Measurements from ENCODE around the gene MAST2.
"Not testable (repeated sequence)": the region's sequence is repeated elsewhere in the genome, so short reads cannot be mapped to it uniquely, and the experiment has no call there.

The MAST2 gene

GRCh38 chr1:45926330-45926729 is 122.9 kb downstream of the MAST2 start:
- no peak for DNase-seq
- H3K4me3 Mint-ChIP-seq: no peak overlapping the region
- H3K4me1 Mint-ChIP-seq: peaks cover 11% of the 10 kb centered on the region
- H3K9me3 Mint-ChIP-seq: no peaks in the 10 kb centered on the region
- no peak for ATAC-seq
- H3K27me3 Mint-ChIP-seq: no peaks in the 10 kb centered on the region
- H3K27ac Mint-ChIP-seq: no peak overlapping the region

- ATAC-seq, DNase-seq, H3K9me3 Mint-ChIP-seq, H3K4me3 Mint-ChIP-seq, H3K27ac Mint-ChIP-seq, H3K27me3 Mint-ChIP-seq: not testable (repeated sequence)
- peaks cover 11% of the 10 kb centered on the region for H3K4me1 Mint-ChIP-seq
Measured at GRCh38 chr1:45927231-45927915, 124.0 kb downstream of the MAST2 start.

GRCh38 chr1:45928486-45929205 is 125.2 kb downstream of the MAST2 start:
- H3K27me3 Mint-ChIP-seq: no peaks in the 10 kb centered on the region
- peaks cover 11% of the 10 kb centered on the region for H3K4me1 Mint-ChIP-seq
- no peaks in the 10 kb centered on the region for H3K9me3 Mint-ChIP-seq
- peak overlapping the region in 1 of 2 donors; percentile 37 for H3K27ac Mint-ChIP-seq
- ATAC-seq (no peak), DNase-seq (no peak)
- H3K4me3 Mint-ChIP-seq: no peak overlapping the region

- Mint-ChIP-seq H3K4me1 (peaks cover 11% of the 10 kb centered on the region), H3K4me3 (no peak overlapping the region), H3K9me3 (no peaks in the 10 kb centered on the region), H3K27me3 (no peaks in the 10 kb centered on the region), H3K27ac (no peak overlapping the region)
- DNase-seq (no peak), ATAC-seq (no peak)
Measured at GRCh38 chr1:45929257-45929687, 125.9 kb downstream of the MAST2 start.

- Mint-ChIP-seq H3K4me1 (peaks cover 11% of the 10 kb centered on the region), H3K4me3 (no peak overlapping the region), H3K9me3 (no peaks in the 10 kb centered on the region), H3K27ac (no peak overlapping the region), H3K27me3 (no peaks in the 10 kb centered on the region)
- DNase-seq (no peak), ATAC-seq (no peak)
Measured at GRCh38 chr1:45930258-45931150, 127.1 kb downstream of the MAST2 start.

GRCh38 chr1:45932205-45932604 is 128.8 kb downstream of the MAST2 start:
- H3K27me3 Mint-ChIP-seq, H3K27ac Mint-ChIP-seq, H3K9me3 Mint-ChIP-seq, H3K4me3 Mint-ChIP-seq, ATAC-seq, DNase-seq: not testable (repeated sequence)
- peaks cover 11% of the 10 kb centered on the region for H3K4me1 Mint-ChIP-seq

- H3K9me3 Mint-ChIP-seq: no peaks in the 10 kb centered on the region
- no peaks in the 10 kb centered on the region for H3K27me3 Mint-ChIP-seq
- DNase-seq (no peak), ATAC-seq (no peak)
- no peaks in the 10 kb centered on the region for H3K4me1 Mint-ChIP-seq
- no peak overlapping the region for H3K4me3 Mint-ChIP-seq
- no peak overlapping the region for H3K27ac Mint-ChIP-seq
Measured at GRCh38 chr1:45934947-45935346, 131.5 kb downstream of the MAST2 start.

GRCh38 chr1:45938029-45938428 is 134.6 kb downstream of the MAST2 start:
- Mint-ChIP-seq H3K27ac (no peak overlapping the region), H3K4me1 (no peaks in the 10 kb centered on the region), H3K27me3 (no peaks in the 10 kb centered on the region), H3K4me3 (no peak overlapping the region), H3K9me3 (no peaks in the 10 kb centered on the region)
- DNase-seq (no peak), ATAC-seq (no peak)

GRCh38 chr1:45942411-45942810 is 139.0 kb downstream of the MAST2 start:
- H3K4me3 Mint-ChIP-seq: no peak overlapping the region
- no peak overlapping the region for H3K27ac Mint-ChIP-seq
- H3K27me3 Mint-ChIP-seq: no peaks in the 10 kb centered on the region
- no peak for DNase-seq
- H3K4me1 Mint-ChIP-seq: no peaks in the 10 kb centered on the region
- no peak for ATAC-seq
- H3K9me3 Mint-ChIP-seq: peaks cover 0 to 2% of the 10 kb centered on the region in 2 donors

GRCh38 chr1:45943185-45943584 is 139.8 kb downstream of the MAST2 start:
- Mint-ChIP-seq H3K4me1 (no peaks in the 10 kb centered on the region), H3K4me3 (no peak overlapping the region), H3K27me3 (no peaks in the 10 kb centered on the region), H3K9me3 (peaks cover 0 to 4% of the 10 kb centered on the region in 2 donors), H3K27ac (no peak overlapping the region)
- no peak for ATAC-seq
- DNase-seq: no peak

- ATAC-seq (no peak), DNase-seq (no peak)
- Mint-ChIP-seq H3K4me3 (no peak overlapping the region), H3K27ac (no peak overlapping the region), H3K27me3 (no peaks in the 10 kb centered on the region), H3K9me3 (peaks cover 0 to 4% of the 10 kb centered on the region in 2 donors), H3K4me1 (no peaks in the 10 kb centered on the region)
Measured at GRCh38 chr1:45945426-45945825, 142.0 kb downstream of the MAST2 start.

- not testable (repeated sequence) for H3K9me3 Mint-ChIP-seq, H3K4me3 Mint-ChIP-seq, H3K27ac Mint-ChIP-seq, H3K27me3 Mint-ChIP-seq, H3K4me1 Mint-ChIP-seq, DNase-seq, ATAC-seq
Measured at GRCh38 chr1:45949462-45949861, 146.1 kb downstream of the MAST2 start.

- no peaks in the 10 kb centered on the region for H3K27me3 Mint-ChIP-seq
- no peak for ATAC-seq
- no peaks in the 10 kb centered on the region for H3K4me1 Mint-ChIP-seq
- no peak overlapping the region for H3K4me3 Mint-ChIP-seq
- no peak overlapping the region for H3K27ac Mint-ChIP-seq
- DNase-seq: no peak
- peaks cover 0 to 4% of the 10 kb centered on the region in 2 donors for H3K9me3 Mint-ChIP-seq
Measured at GRCh38 chr1:45952072-45952471, 148.7 kb downstream of the MAST2 start.

GRCh38 chr1:45953934-45954847 is 150.8 kb downstream of the MAST2 start:
- ATAC-seq (no peak), DNase-seq (no peak)
- Mint-ChIP-seq H3K4me3 (no peak overlapping the region), H3K9me3 (no peaks in the 10 kb centered on the region), H3K4me1 (no peaks in the 10 kb centered on the region), H3K27me3 (no peaks in the 10 kb centered on the region), H3K27ac (no peak overlapping the region)

GRCh38 chr1:45957684-45958083 is 154.3 kb downstream of the MAST2 start:
- no peaks in the 10 kb centered on the region for H3K9me3 Mint-ChIP-seq
- H3K27ac Mint-ChIP-seq: no peak overlapping the region
- H3K4me1 Mint-ChIP-seq: no peaks in the 10 kb centered on the region
- no peaks in the 10 kb centered on the region for H3K27me3 Mint-ChIP-seq
- DNase-seq (no peak), ATAC-seq (no peak)
- H3K4me3 Mint-ChIP-seq: no peak overlapping the region

Measured in stimulated activated naive CD8-positive, alpha-beta T cell treated with anti-CD3 and anti-CD28 coated beads, Interleukin-15, amount 100 ng/mL, for 72 hours (primary cell).